ENCODE results near the gene PRRX2. TPM values are rescaled to one million over a fixed set of nuclear protein-coding genes. Genes with fewer than 3 reads are reported as not detected.

PRRX2 gene
- total RNA-seq, 2 experiments from 2014 or later = not detected

GRCh38 chr9:129712634-129713401 lies 47.4 kb downstream of the PRRX2 start:
- POLR2A ChIA-PET = interaction anchor here (0.7 to 2.3 kb wide), 3 partner anchors 13 to 416 kb away, joined by 3 to 7 read pairs (median 3); no protein-coding TSS in a partner anchor
- no peaks in the 10 kb centered on the region for H3K36me3 Mint-ChIP-seq (ENCODE audit: low read depth)
- no peak for DNase-seq
- H3K27me3 Mint-ChIP-seq = peaks cover 14% of the 10 kb centered on the region
- CTCF ChIA-PET = interaction anchor here (1.2 to 2.4 kb wide), 4 partner anchors 13 to 87 kb away, joined by 3 to 17 read pairs (median 6); partner anchors contain the start of gene NTMT1
- no peak overlapping the region for H3K27ac Mint-ChIP-seq
- H3K9me3 Mint-ChIP-seq = no peaks in the 10 kb centered on the region
- no peak overlapping the region for H3K4me3 Mint-ChIP-seq
- H3K4me1 Mint-ChIP-seq = peaks cover 28% of the 10 kb centered on the region

GRCh38 chr9:129713402-129713679 lies 47.9 kb downstream of the PRRX2 start:
- CTCF ChIA-PET = interaction anchor here (1.7 to 2.4 kb wide), 3 partner anchors 12 to 25 kb away, joined by 4 to 17 read pairs (median 8); no protein-coding TSS in a partner anchor
- H3K4me3 Mint-ChIP-seq = no peak overlapping the region
- no peak for DNase-seq
- H3K36me3 Mint-ChIP-seq (ENCODE audit: low read depth) = no peaks in the 10 kb centered on the region
- H3K9me3 Mint-ChIP-seq = no peaks in the 10 kb centered on the region
- H3K27ac Mint-ChIP-seq = no peak overlapping the region
- H3K4me1 Mint-ChIP-seq = peaks cover 28% of the 10 kb centered on the region
- peaks cover 14% of the 10 kb centered on the region for H3K27me3 Mint-ChIP-seq
- POLR2A ChIA-PET = no interaction called here

DNA sequence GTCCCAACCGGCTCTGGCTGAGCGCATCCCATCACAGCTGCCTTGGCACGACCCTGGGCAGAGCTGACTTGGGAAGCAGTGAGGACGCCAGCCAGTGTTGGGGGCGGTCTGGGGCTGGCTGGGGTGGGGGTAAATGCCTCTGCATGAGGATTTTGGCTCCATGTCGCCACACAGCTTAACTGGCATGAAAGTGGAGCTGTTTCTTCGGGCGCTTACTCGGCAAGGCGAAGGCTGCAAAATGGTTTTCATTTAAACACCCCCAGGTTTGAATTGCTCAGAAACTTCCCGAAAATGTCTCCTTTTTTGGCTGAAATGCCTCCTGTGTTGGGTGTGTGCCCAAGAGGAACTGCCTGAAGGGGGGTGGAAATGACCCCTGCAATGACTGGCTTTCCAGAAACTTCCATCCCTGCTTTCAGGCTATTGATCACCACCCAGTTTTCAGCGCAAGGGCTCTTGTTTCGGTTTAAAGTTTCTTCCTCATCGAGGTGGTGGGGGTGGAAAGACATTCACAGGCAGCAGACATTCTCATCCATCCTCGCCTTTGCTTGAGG lies 49.1 kb downstream of the PRRX2 start:
- H3K36me3 Mint-ChIP-seq (ENCODE audit: low read depth) = no peaks in the 10 kb centered on the region
- CTCF ChIA-PET = interaction anchor here (1.1 kb wide), 1 partner anchor 23 kb away, joined by 4 read pairs; no protein-coding TSS in a partner anchor
- H3K27me3 Mint-ChIP-seq = peaks cover 14% of the 10 kb centered on the region
- no peak overlapping the region for H3K4me3 Mint-ChIP-seq
- POLR2A ChIA-PET = no interaction called here
- peaks cover 28% of the 10 kb centered on the region for H3K4me1 Mint-ChIP-seq
- H3K9me3 Mint-ChIP-seq = no peaks in the 10 kb centered on the region
- no peak for DNase-seq
- H3K27ac Mint-ChIP-seq = no peak overlapping the region

DNA sequence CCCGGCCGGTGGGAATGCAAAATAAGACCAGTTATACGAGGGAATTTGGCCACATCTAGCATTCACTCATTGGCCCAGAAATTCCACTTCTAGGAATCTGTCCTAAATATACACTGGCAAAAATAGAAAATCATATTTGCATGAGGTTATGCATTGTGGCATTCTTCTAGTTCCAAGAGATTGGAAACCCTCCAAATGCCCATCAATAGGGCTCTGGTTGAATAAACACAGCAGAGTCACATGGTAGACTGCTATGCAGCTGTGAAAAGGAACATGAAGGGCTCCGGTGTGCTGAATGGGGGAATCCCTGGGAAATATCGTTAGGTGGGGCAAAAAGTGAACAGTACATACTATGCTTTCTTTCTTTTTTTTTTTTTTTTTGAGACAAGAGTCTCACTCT lies 50.6 kb downstream of the PRRX2 start:
- Mint-ChIP-seq H3K27ac (no peak overlapping the region), H3K4me3 (no peak overlapping the region), H3K9me3 (no peaks in the 10 kb centered on the region), H3K36me3 (ENCODE audit: low read depth) (no peaks in the 10 kb centered on the region), H3K4me1 (peaks cover 21% of the 10 kb centered on the region), H3K27me3 (peaks cover 14% of the 10 kb centered on the region)
- ChIA-PET POLR2A (no interaction called here), CTCF (interaction anchor here (0.6 to 0.9 kb wide), 2 partner anchors 10 to 11 kb away, joined by 3 to 4 read pairs; no protein-coding TSS in a partner anchor)
- no peak for DNase-seq

DNA sequence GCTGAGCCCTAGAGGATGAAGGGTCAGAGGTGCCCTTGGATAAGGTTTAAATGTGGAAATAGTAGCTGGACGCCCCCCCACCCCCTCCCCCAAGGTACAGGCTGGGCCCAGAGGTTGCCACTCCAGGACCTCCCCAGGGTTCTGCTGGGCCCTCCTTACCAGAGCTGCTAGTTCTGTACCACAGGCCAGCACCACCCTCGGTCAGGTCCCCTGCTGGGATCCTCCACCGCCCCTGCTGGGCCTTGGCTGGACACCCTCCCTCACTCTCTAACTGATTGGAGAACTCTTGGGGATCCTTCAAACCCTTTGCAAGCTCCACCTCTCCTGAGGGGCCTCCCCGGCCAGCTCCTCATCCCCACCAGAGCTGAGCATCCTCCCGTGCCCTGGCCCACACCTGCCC lies 52.5 kb downstream of the PRRX2 start:
- Mint-ChIP-seq H3K27me3 (peaks cover 11% of the 10 kb centered on the region), H3K36me3 (ENCODE audit: low read depth) (no peaks in the 10 kb centered on the region), H3K4me3 (no peak overlapping the region), H3K4me1 (peaks cover 3% of the 10 kb centered on the region), H3K9me3 (no peaks in the 10 kb centered on the region), H3K27ac (no peak overlapping the region)
- DNase-seq = no peak
- ChIA-PET CTCF (interaction anchor here (1.4 kb wide), 1 partner anchor 9 kb away, joined by 5 read pairs; no protein-coding TSS in a partner anchor), POLR2A (interaction anchor here (0.8 kb wide), 1 partner anchor 9 kb away, joined by 3 read pairs; no protein-coding TSS in a partner anchor)

- Mint-ChIP-seq H3K9me3 (no peaks in the 10 kb centered on the region), H3K4me1 (no peaks in the 10 kb centered on the region), H3K4me3 (no peak overlapping the region), H3K27ac (no peak overlapping the region), H3K27me3 (peaks cover 11% of the 10 kb centered on the region), H3K36me3 (ENCODE audit: low read depth) (no peaks in the 10 kb centered on the region)
- DNase-seq = no peak
- ChIA-PET POLR2A (no interaction called here), CTCF (interaction anchor here (1.4 kb wide), 1 partner anchor 8 kb away, joined by 5 read pairs; no protein-coding TSS in a partner anchor)
Measured at GRCh38 chr9:129718647-129719046, 53.2 kb downstream of the PRRX2 start.

- Mint-ChIP-seq H3K4me1 (no peaks in the 10 kb centered on the region), H3K27ac (no peak overlapping the region), H3K9me3 (no peaks in the 10 kb centered on the region), H3K36me3 (ENCODE audit: low read depth) (no peaks in the 10 kb centered on the region), H3K4me3 (no peak overlapping the region), H3K27me3 (peaks cover 11% of the 10 kb centered on the region)
- no peak for DNase-seq
- ChIA-PET POLR2A (no interaction called here), CTCF (interaction anchor here (1.4 kb wide), 1 partner anchor 7 kb away, joined by 5 read pairs; no protein-coding TSS in a partner anchor)
Measured at GRCh38 chr9:129719135-129719534, 53.7 kb downstream of the PRRX2 start.

DNA sequence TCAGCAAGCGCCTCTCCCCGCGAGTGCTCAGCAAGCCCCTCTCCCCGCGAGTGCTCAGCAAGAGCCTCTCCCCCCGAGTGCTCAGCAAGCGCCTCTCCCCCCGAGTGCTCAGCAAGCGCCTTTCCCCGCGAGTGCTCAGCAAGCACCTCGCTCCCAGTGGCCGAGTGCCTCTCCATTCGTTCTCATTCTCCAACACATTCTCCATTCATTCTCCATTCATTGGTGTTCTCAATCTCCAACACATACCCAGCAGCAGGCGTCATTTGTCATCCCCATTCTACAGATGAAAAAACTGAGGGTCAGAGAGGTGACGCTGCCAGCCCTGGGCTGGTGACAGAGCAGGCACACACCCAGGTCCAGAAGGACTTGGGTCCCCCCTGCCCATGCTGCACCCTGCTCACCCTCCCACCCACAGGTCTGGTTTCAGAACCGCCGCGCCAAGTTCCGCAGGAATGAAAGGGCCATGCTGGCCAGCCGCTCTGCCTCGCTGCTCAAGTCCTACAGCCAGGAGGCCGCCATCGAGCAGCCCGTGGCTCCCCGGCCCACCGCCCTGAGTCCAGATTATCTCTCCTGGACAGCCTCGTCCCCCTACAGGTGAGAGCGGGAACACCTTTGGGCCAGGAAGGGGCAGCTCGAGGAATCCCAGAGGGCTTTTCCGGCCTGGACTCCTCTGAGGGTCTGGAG lies 54.9 kb downstream of the PRRX2 start:
- peaks cover 9% of the 10 kb centered on the region for H3K27me3 Mint-ChIP-seq
- CTCF ChIA-PET = no interaction called here
- POLR2A ChIA-PET = no interaction called here
- H3K4me1 Mint-ChIP-seq = no peaks in the 10 kb centered on the region
- H3K36me3 Mint-ChIP-seq (ENCODE audit: low read depth) = no peaks in the 10 kb centered on the region
- no peak overlapping the region for H3K27ac Mint-ChIP-seq
- no peak overlapping the region for H3K4me3 Mint-ChIP-seq
- DNase-seq = no peak
- no peaks in the 10 kb centered on the region for H3K9me3 Mint-ChIP-seq

DNA sequence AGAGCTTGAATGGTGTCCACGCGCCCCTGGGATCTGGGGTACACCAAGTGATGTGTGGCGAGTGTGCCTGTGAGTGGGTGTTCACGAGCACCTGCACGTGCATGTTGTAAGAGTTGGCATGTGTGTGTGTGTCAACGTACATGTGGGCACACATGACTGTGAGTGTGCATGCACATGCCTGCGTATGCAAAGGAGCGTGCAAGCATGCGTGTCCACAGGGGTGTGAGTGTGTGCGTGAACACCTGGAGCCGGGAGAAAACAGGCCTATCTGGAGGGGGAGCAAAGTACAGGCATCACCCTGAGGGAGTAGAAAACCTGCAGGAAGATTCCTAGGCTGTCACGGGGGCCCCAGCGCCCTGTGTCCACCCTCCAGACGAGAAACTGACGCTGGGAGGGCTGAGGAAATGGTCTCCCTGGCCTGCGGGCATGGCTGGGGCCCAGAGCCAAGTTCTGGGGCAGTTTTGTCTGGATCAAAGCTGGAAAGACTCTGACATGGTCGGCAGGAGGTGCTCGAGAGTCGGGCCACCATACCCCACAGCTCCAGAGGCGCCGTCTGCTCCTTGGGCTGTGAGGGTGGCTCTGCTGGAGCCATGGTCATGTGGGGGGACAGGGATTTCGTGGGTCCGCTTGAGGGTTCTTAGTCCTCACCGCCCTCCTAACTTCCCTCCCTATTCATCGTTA lies 55.6 kb downstream of the PRRX2 start:
- peaks cover 6% of the 10 kb centered on the region for H3K27me3 Mint-ChIP-seq
- CTCF ChIA-PET = no interaction called here

GRCh38 chr9:129722913-129723312 lies 57.5 kb downstream of the PRRX2 start:
- no peak overlapping the region for H3K4me3 Mint-ChIP-seq
- H3K36me3 Mint-ChIP-seq (ENCODE audit: low read depth) = no peaks in the 10 kb centered on the region
- H3K27ac Mint-ChIP-seq = no peak overlapping the region
- no peaks in the 10 kb centered on the region for H3K9me3 Mint-ChIP-seq
- no peak for DNase-seq
- H3K27me3 Mint-ChIP-seq = peaks cover 7% of the 10 kb centered on the region
- H3K4me1 Mint-ChIP-seq = peaks cover 3% of the 10 kb centered on the region
- ChIA-PET POLR2A (no interaction called here), CTCF (interaction anchor here (0.9 kb wide), 1 partner anchor 15 kb away, joined by 3 read pairs; no protein-coding TSS in a partner anchor)

More for the DNA sequence above, 55.6 kb downstream of the PRRX2 start:
- no peak for DNase-seq
- POLR2A ChIA-PET = interaction anchor here (0.6 kb wide), 1 partner anchor 95 kb away, joined by 3 read pairs; the partner anchor contains the start of gene NTMT1
- H3K27ac Mint-ChIP-seq = no peak overlapping the region
- H3K36me3 Mint-ChIP-seq (ENCODE audit: low read depth) = no peaks in the 10 kb centered on the region
- H3K4me1 Mint-ChIP-seq = no peaks in the 10 kb centered on the region
- no peak overlapping the region for H3K4me3 Mint-ChIP-seq
- no peaks in the 10 kb centered on the region for H3K9me3 Mint-ChIP-seq

DNA sequence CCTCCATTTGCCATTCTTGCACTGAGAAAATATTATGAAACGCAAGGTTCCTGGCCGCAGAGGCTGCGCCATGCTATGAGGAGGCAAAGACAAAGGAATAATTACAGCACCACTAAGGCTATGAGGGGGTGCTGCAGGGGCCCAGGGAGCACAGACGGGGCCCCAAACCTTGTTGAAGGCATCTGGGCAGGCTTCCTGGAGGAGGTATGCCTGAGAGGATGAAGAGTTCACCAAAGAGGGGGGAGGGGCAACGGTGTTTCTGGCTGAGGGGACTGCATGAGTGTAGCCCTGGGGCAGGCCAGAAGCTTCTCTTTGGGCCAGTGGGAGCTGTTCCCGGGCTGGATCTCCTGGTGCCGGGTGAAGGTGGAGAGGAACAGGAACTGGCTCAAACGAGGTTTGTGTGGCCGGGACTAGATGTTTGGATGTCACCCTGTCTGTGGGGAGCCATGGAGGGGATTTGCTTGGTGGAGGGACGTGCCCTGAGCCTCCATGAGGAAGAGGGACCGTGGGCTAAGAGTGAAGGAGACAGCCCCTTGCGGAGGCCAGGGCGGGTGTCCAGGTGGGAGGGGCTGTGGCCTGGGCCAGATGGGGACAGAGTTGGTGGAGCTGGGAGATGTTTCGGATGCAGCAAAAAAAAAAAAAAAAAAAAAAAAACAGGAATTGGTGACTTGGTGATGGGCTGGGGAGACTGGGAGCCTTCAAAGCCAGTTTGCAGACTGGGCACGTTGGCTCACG lies 59.2 kb downstream of the PRRX2 start:
- Mint-ChIP-seq H3K4me1 (peaks cover 3% of the 10 kb centered on the region), H3K4me3 (no peak overlapping the region), H3K27ac (no peak overlapping the region), H3K9me3 (no peaks in the 10 kb centered on the region), H3K36me3 (ENCODE audit: low read depth) (no peaks in the 10 kb centered on the region), H3K27me3 (peaks cover 7% of the 10 kb centered on the region)
- no peak for DNase-seq
- ChIA-PET CTCF (interaction anchor here (1.1 to 5.5 kb wide), 5 partner anchors 12 to 59 kb away, joined by 3 to 81 read pairs (median 4); no protein-coding TSS in a partner anchor), POLR2A (no interaction called here)

DNA sequence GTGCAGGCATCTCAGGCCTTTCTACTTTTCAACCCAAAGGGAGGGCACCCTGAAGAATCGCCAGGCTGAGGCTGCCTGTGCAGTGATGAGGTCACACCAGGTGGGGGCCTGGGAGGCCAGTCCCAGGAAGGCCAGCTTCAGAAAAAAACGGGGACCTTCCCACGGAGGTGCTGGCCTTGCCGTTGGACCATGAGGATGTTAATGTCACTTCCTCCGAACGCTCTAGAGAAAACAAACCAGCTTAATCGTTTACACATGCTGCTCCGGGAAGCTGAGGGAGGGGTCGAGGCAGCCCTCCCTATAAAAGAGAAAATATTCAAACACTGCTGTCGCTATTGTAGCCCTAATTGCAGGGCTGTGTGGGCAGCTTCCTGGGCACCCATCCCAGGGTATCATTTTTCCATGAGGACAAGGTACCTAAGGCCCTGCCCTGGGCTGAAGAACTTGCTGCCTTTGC lies 60.4 kb downstream of the PRRX2 start:
- CTCF ChIA-PET = interaction anchor here (0.8 to 5.5 kb wide), 22 partner anchors 7 to 594 kb away, joined by 3 to 81 read pairs (median 4); partner anchors contain the start of genes ASB6 and C9orf78
- Mint-ChIP-seq H3K27me3 (peaks cover 8% of the 10 kb centered on the region), H3K4me1 (peaks cover 3% of the 10 kb centered on the region), H3K9me3 (no peaks in the 10 kb centered on the region), H3K36me3 (ENCODE audit: low read depth) (no peaks in the 10 kb centered on the region), H3K27ac (no peak overlapping the region), H3K4me3 (no peak overlapping the region)
- no peak for DNase-seq
- POLR2A ChIA-PET = interaction anchor here (0.8 to 1.9 kb wide), 4 partner anchors 8 to 61 kb away, joined by 3 to 8 read pairs (median 5); no protein-coding TSS in a partner anchor
